GM18520 (cell line): ENCODE results near the gene ATP2B2.

Experiments used
- ATAC-seq: cut with Tn5 transposase; IDR thresholded peaks from one replicate; pipeline ENCODE4 v1.9.1; 2021; ENCODE audit not compliant: unreplicated experiment

ATP2B2 gene

DNA sequence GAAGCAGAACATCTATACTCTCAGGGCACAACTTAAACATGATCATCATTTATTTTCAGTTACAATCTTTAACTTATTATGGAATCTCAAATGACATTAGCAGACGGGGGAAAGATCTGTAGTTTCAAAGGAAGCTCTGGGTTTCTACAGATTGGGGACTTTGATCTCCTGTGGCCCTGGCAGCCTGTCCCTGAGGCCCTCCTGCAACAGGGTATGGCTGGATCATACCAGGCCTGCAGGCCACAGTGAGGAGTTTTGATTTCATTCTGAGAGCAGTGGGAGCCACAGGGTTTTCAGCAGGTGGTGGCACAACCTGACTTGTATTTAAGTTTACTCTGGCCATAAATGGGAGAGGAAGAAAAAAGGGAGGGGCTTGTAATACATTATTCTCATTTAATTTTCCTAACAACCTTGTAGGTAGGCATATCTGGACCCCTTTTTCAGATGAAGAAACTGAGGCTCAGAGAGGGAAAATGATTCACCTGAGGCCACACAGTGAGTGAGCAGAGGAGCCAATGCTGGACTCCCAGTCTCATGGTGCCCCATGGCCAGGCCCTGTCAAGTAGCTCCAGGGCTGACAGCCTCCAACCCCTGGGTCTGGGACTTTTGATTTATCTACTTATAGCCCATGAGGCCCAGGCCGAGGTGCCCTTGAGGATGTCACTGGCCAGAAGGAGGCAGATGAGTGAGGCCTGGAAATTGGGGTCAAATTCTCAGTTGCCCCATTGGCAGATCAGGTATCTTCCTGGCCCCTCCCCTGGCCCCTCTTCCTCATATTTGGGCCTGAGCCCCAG, 71.0 kb downstream of the ATP2B2 start:
- ATAC-seq = no peak

GRCh38 chr3:10432931-10433330, 72.5 kb downstream of the ATP2B2 start:
- ATAC-seq = no peak

- no peak for ATAC-seq
These were observed 73.1 kb downstream of the ATP2B2 start for GRCh38 chr3:10432156-10432845.

DNA sequence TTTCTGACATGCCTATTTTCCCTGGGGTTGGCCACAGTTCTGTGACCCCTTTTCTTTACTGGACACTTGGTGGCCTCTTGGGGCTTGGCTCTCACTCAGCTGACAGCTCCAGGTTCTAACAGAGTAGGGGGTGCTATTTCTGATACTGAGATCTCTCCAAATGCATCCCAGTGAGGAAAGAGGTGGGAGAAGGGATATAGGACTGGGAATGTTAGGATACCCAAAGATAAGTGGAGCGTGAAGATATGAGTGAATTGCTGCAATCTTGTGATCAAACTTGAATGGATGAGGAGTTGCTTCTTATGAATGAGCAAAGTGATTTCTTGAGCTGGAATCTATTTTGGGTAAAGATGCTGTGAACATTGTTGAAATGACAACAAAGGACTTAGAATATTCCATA, 74.6 kb downstream of the ATP2B2 start:
- no peak for ATAC-seq

DNA sequence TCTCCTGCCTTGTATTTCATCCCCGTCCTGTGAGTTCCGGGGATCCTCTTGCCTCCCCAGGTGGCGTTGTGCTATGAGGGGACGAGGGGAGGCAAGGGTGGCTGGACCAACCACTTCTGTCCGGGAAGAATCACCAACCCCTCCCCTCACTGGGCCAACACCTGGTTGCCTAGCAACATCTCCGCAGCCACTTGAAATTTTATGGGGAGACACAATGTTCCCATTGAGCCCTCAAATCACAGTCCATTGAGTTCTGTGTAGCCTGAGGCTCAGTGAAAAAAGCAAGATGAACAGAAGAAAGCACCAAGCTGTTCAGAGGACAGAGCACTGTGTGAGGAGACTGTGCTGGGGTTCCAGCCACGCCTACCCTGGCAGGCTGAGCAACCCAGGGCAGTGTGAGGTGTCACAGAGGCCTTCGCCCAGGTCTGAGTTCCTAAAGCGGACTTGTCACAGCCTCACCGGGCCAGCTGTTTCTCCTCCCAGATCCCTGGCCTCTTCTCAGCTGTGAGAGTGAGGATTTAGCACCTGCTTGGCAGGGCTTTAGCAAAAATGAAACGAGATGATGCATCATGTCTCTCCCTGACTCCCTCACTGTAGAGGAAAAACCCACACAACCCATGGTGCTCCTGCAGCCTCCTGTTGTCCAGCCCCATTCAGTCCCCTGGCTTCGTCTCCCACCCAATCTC, 76.8 kb downstream of the ATP2B2 start:
- ATAC-seq = no peak

DNA sequence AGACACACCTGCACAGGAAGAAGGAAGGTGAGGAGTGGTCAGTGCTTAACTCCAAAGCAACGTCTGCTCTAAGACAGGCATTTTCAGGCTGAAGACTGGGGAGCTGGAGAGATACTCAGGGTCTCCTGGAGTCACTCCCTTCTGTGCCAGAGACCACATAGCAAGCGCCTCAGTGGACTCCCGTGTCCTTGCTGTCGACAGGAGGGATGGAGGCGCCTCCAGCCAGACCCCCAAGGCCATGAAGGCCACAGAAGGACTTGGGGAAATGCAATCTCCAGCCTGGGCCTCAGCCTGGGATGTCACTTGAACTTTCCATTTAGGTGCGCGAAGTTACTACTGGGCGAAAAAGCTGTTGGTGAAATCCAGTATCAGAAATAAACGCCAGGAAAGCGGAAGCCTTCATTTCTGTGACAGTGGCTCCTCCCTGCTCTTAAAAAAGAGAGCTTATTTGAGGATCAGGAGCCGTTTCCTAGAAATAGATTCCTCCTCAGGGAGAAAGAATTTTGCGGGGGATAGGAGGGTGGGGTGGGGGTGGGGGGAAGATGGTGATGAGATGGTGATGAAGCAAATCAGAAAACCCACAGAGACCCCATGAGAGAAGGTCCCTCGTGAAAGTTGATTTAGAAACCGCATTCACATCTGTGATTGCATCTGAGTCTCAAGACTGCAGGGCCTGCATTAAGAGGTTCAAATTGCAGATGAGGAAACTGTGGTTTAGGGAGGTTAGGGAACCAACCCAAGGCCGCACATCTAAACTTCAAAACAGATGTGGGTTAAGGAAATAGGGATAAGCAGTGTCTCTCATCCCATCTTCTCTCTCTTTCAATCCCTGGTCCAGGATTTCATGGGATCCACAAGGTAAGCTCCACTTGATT, 78.8 kb downstream of the ATP2B2 start:
- ATAC-seq = no peak

DNA sequence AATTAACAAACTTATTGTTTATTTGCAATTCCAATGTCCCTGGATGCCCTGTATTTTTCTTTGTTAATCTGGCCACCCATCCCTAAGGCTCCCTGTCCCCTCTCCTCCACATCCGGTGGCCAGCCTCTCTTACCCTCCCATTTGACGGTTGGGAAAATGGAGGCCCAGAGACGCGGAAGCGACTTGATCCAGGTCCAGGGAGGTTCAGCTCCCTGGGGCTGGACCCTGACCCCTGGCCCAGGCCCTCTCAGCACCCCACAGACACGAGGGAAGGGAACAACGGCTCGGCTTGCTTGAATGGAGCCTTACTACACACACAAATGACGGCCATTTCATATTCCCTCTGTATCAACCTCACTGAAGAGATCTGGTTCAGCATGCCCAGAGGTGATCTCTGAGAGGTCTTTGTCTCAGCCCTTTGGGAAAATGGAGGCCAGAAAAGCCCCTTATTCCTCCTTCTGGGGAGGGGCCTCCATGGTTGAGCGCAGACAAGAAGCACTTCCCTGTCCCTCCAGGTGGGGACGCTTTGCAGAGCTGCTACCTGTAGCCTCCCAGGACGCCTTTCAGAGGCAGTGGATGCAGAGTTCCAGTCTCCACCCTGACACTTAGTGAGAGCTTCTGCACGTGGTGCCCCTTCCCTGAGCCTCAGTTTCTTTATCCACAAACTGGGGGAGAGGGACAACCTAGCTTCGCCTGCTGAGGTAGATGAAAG, 82.1 kb downstream of the ATP2B2 start:
- no peak for ATAC-seq

DNA sequence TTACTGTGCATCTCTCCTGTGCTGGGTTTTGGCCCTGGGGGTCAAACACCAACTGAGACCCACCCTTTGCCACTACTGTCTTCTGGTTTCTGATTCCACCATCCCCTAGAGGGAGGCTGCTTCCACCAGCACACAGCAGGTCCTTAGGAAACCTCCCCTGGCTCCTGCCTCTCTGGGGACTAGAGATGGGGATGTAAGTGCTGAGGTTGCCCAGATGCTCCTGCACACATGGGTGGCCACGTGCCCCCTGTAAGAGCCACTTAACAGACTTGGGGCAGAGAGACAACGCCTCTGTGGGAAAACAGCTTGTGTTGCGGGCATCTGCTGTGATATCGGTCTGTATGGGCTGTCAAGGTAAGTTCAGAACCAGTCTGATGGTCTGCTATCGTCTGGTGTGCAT, 83.4 kb downstream of the ATP2B2 start:
- ATAC-seq = no peak

DNA sequence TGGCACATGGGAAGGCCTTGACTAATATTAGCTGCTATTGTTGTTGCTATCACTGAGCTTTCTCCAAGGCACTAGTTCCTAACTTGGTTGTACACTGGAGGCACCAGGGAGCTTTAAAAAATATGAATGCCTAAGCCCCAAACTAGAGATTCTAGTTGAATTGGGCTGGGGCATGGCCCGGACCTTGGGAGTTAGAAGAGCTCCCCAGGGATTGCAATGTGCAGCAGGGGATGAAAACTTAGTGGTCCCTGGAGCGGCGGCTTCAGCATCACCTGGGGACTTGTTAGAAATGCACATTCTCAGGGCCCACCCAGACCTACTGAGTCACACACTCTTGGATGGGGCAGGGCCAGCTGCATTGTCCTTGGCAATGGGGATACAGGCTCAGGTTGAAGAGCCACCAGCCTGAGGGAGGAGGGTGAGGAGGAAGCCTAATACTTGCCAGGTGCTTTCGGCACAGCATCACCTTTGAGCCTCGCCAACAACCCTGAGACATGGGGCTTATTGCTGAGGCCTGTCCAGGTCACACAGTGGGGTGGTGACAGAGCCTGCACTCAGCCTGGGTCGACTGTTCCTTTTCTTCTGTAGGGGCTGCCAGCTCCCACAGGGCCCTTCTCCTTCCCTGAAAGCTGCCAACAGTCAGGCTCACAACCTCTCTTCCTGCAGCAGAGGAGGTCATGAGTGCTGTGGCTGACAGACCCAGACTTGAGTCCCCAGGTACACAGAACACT, 84.5 kb downstream of the ATP2B2 start:
- no peak for ATAC-seq

GRCh38 chr3:10419637-10420232, 85.7 kb downstream of the ATP2B2 start:
- ATAC-seq = no peak

DNA sequence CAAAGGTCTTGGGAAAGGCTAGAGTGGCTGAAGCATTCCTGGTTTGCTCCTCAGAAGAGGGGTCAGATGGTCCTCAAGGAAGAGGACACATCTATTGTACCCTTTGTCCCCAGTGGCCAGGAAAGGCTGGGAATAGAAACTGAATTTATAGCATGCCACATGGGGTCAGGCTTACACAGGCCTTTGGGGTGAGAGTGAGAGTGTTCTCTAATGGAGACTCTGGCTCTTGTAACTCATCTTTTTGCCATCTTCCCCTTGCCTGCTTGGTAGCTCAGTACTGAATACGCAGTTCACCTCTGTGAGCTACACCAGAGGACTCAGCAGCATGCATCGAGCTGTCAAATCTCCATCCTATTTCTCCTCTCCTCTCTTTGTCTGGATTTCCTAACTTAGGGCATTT, 87.5 kb downstream of the ATP2B2 start:
- ATAC-seq = no peak

DNA sequence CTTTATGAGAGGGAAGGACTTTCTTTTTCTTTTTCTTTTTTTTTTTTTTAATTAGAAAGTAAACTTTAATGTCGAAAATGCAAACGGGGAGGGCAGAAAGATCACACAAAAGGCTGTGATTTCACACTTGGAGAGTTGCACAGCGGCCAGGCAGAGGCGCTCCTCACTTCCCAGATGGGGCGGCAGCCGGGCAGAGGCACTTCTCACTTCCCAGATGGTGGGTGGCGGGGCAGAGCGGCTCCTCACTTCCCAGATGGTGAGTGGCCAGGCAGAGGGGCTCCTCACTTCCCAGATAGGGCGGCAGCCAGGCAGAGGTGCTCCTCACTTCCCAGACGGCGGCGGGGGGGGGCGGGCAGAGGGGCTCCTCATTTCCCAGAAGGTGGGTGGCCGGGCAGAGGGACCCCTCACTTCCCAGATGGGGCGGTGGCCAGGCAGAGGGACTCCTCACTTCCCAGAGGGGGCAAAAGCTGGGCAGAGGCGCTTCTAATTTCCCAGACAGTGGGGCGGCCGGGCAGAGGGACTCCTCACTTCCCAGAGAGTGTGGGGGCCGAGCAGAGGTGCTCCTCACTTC, 88.6 kb downstream of the ATP2B2 start:
- no peak for ATAC-seq

GRCh38 chr3:10413041-10413440, 92.3 kb downstream of the ATP2B2 start:
- ATAC-seq = no peak

DNA sequence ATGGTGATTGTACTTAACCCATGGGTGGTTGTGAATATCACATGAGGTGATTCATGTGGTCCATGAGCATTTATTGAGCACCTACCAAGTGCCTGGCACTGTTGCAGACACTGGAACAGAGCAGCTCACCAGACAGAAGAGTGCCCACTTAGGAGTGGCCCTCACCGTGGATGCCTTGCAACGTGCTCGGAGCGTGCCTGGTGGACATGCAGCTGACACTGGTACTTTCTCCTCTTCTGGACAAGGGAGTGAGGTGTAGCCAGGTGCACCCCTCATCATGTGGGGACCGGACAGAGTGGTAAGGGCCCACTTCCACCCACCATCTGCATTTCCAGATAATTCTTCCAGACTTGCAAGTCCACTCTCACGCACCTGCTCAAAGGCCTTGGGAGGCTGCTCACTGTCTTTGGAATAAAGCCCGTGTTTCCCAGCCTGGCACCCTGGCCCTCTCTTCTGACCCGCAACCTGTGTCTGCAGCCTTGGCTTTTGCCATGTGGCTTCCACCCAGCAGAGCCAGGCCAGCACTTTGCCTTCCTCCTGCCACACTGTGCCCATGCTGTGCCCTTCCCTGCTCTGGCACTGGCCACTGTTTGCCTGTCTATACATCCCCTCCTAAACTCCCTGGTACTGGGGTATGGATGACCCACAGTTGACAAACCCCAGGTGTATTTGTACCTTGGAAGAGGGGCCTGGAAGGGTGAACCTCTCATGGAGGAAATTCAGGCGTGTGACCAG, 93.6 kb downstream of the ATP2B2 start:
- ATAC-seq = no peak

GRCh38 chr3:10410383-10411002, 94.9 kb downstream of the ATP2B2 start:
- ATAC-seq = no peak

- no peak for ATAC-seq
These were observed 96.7 kb downstream of the ATP2B2 start for GRCh38 chr3:10408680-10409079.

GRCh38 chr3:10407361-10407760, 98.0 kb downstream of the ATP2B2 start:
- ATAC-seq = no peak

DNA sequence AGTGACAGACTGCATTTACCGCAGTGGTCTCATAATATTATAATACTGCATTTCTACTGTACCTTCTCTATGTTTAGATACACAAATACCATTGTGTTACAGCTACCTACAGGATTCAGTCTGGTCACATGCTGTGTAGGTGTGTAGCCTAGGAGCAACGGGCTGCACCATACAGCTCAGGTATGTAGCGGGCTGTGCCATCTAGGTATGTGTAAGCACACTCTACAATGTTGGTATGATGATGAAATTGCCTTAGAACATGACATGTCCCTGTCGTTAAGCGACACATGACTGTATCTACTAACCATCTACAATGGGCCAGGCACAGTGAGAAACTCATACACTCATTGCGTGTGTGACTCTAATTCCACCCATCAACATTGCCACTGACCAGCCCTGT, 99.0 kb downstream of the ATP2B2 start:
- no peak for ATAC-seq
